Mucosa of descending colon (tissue), 3 donors: ENCODE measurements around the gene LARGE1. TPM values are rescaled to one million over a fixed set of nuclear protein-coding genes. Genes with fewer than 3 reads are reported as not detected.

ENCODE experiments used
- ATAC-seq: fragments of 200-7000 bp; cut with Tn5 transposase; one replicate; pipeline ENCODE4 v1.9.1; 2020; ENCODE audit warnings: mild to moderate bottlenecking, moderate library complexity
- DNase-seq, 3 donors: peaks; one replicate each; pipeline ENCODE4 v3.0.0-alpha.2; 2020
- H3K36me3 ChIP-seq: fragments of 200-600 bp; one replicate; pipeline ENCODE4 v1.8.0; 2021; ENCODE audit warnings: low read depth, mild to moderate bottlenecking
- H3K4me1 ChIP-seq: fragments of 200-600 bp; one replicate; pipeline ENCODE4 v1.8.0; 2021; ENCODE audit warnings: low read depth, mild to moderate bottlenecking
- H3K4me3 ChIP-seq: fragments of 200-600 bp; one replicate; pipeline ENCODE4 v1.8.0; 2021; ENCODE audit warnings: mild to moderate bottlenecking
- H3K9me3 ChIP-seq: fragments of 200-600 bp; one replicate; pipeline ENCODE4 v1.8.0; 2021; ENCODE audit warnings: mild to moderate bottlenecking
- CTCF ChIP-seq: fragments of 200-600 bp; IDR thresholded peaks from one replicate; pipeline ENCODE4 v1.8.0; 2022; ENCODE audit warnings: antibody characterized with exemption, mild to moderate bottlenecking
- intact Hi-C, 2 donors: fragments of 100-400 bp; cut with DNase I in 1 of 2; cut with micrococcal nuclease in 1 of 2; formaldehyde crosslinking; loops; one replicate each; pipeline versions ENCODE4 v1.11.0 to v1.11.1; 2022; cut with DNase I, micrococcal nuclease
- total RNA-seq, 3 donors: library from RNA; stranded (reverse); fragmentation: NEBNext Ultra II Directional in 2 of 3; extraction: Animal tissue kit (Norgen Biotek cat#: 25700) in 2 of 3; gene quantifications; one replicate each; pipeline versions ENCODE4 v1.2.1 to v1.2.4, GENCODE V29; 2021 to 2023
- donor health status: DM: no; HTN: no; CAD: no; lungs with moderate emphysema.
- donor health status: DM: no; HTN: no; CAD: no.
- donor health status: DM: no; HTN: yes; CAD: no.

The LARGE1 gene
- total RNA-seq, 3 donors from 2014 or later, result 29.3 to 93.8 (median 67.7) TPM

- Histone ChIP-seq H3K4me1 (no peaks in the 10 kb centered on the region), H3K9me3 (no peaks in the 10 kb centered on the region), H3K36me3 (no peaks in the 10 kb centered on the region), H3K4me3 (no peak overlapping the region)
- no peak for TF ChIP-seq CTCF
- DNase-seq (no peak), ATAC-seq (no peak)
- intact Hi-C loops, result loop anchor here in 1 of 2 donors (10.0 kb wide), 1 partner anchor 805 kb away; no protein-coding TSS in a partner anchor
Observed at GRCh38 chr22:33300165-33300564, 620.1 kb downstream of the LARGE1 start.

- H3K9me3 ChIP-seq, result no peaks in the 10 kb centered on the region
- H3K36me3 ChIP-seq, result no peaks in the 10 kb centered on the region
- intact Hi-C loops, result no loop called here
- peak; percentile 53 for ATAC-seq
- no peaks in the 10 kb centered on the region for H3K4me1 ChIP-seq
- TF ChIP-seq CTCF, result no peak
- no peak overlapping the region for H3K4me3 ChIP-seq
- DNase-seq, result peak in 1 of 3 donors; percentile 3
Observed at GRCh38 chr22:33299245-33299956, 620.9 kb downstream of the LARGE1 start.

- TF ChIP-seq CTCF, result no peak
- Histone ChIP-seq H3K4me3 (no peak overlapping the region), H3K36me3 (no peaks in the 10 kb centered on the region), H3K9me3 (no peaks in the 10 kb centered on the region), H3K4me1 (no peaks in the 10 kb centered on the region)
- intact Hi-C loops, result no loop called here
- no peak for DNase-seq
- ATAC-seq, result no peak
Observed at GRCh38 chr22:33296941-33297340, 623.3 kb downstream of the LARGE1 start.

GRCh38 chr22:33288078-33288477, 632.2 kb downstream of the LARGE1 start:
- ATAC-seq, result no peak
- DNase-seq, result no peak
- no peaks in the 10 kb centered on the region for H3K4me1 ChIP-seq
- intact Hi-C loops, result no loop called here
- H3K9me3 ChIP-seq, result no peaks in the 10 kb centered on the region
- no peak overlapping the region for H3K4me3 ChIP-seq
- H3K36me3 ChIP-seq, result no peaks in the 10 kb centered on the region
- TF ChIP-seq CTCF, result no peak

GRCh38 chr22:33275073-33275443, 645.2 kb downstream of the LARGE1 start:
- Histone ChIP-seq H3K4me3 (no peak overlapping the region), H3K9me3 (no peaks in the 10 kb centered on the region), H3K4me1 (peaks cover 14% of the 10 kb centered on the region), H3K36me3 (no peaks in the 10 kb centered on the region)
- DNase-seq, result no peak
- ATAC-seq, result no peak
- no peak for TF ChIP-seq CTCF
- intact Hi-C loops, result no loop called here
